Jurkat, Clone E6-1 (cell line): Measurements from ENCODE around the gene BRICD5.

ENCODE experiments used
- DNase-seq: peaks from one replicate; pipeline ENCODE4 v3.0.0-alpha.2; 2011; ENCODE audit warnings: low read depth, low spot score
- H3K4me3 ChIP-seq: 2 replicates; pipeline ENCODE4 v1.5.1; 2011; ENCODE audit warnings: mild to moderate bottlenecking, low read length, control low read depth, moderate library complexity

The BRICD5 gene

GRCh38 chr16:2173916-2174315 is 36.7 kb downstream of the BRICD5 start:
- no peak overlapping the region for H3K4me3 ChIP-seq
- DNase-seq, result no peak

- DNase-seq, result no peak
Measured at GRCh38 chr16:2173366-2173765, 37.3 kb downstream of the BRICD5 start.

DNA sequence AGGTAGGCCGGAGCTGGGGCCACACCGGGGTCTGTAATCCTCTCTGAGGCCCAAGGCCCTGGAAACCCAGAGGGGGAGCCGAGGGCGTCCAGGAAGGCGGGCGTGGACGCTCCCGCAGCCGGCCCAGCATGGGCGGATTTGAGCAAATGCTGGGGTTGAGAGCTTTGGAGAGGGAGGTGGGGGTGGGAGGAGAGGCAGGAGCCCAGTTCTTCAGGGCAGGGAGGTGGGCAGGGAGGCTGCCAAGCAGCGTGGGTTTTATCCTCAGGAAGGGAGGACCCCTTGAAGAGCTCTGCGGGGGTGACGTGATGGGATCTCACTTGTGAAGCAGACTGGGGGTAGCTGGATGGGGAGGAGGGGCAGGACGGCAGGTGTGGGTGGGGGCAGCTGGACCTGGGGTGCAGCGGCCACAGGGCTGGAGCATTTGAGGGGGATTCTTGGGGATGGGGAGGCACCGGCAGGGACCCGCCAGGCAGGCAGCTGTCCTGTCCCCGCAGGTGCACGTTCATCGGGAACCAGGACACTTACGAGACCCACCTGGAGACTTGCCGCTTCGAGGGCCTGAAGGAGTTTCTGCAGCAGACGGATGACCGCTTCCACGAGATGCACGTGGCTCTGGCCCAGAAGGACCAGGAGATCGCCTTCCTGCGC is 37.9 kb downstream of the BRICD5 start:
- H3K4me3 ChIP-seq, result no peak overlapping the region
- no peak for DNase-seq

More at GRCh38 chr16:2173366-2173765, 37.3 kb downstream of the BRICD5 start:
- no peak overlapping the region for H3K4me3 ChIP-seq

DNA sequence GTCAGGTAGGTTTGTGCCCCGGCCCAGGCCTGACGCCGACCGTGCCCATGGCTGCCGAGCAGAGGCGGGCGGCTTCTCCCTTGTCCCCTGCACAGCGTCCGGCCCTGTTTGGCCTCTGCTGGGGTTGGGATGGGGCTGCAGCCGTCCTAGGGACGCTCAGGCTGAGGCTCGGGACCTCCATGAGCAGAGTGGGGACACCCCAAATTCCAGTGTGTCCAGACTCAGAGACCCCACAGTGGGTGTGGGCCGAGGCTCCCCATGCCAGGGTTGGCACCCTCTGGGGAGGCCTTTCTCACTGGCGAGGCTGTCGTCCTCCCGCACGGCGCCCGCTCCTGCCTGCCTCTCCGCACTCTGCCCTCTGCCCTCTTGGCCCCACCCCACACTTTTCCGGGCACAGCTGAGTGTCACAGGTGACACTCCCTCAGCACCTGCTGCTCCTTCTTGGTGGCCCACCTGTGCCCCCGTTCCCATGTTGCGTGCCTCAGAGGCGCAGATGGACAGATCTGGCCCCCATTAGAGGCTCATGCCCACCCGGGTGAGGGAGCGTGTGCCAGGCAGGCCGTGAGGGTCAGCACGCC is 39.0 kb downstream of the BRICD5 start:
- no peak for DNase-seq
- H3K4me3 ChIP-seq, result no peak overlapping the region

DNA sequence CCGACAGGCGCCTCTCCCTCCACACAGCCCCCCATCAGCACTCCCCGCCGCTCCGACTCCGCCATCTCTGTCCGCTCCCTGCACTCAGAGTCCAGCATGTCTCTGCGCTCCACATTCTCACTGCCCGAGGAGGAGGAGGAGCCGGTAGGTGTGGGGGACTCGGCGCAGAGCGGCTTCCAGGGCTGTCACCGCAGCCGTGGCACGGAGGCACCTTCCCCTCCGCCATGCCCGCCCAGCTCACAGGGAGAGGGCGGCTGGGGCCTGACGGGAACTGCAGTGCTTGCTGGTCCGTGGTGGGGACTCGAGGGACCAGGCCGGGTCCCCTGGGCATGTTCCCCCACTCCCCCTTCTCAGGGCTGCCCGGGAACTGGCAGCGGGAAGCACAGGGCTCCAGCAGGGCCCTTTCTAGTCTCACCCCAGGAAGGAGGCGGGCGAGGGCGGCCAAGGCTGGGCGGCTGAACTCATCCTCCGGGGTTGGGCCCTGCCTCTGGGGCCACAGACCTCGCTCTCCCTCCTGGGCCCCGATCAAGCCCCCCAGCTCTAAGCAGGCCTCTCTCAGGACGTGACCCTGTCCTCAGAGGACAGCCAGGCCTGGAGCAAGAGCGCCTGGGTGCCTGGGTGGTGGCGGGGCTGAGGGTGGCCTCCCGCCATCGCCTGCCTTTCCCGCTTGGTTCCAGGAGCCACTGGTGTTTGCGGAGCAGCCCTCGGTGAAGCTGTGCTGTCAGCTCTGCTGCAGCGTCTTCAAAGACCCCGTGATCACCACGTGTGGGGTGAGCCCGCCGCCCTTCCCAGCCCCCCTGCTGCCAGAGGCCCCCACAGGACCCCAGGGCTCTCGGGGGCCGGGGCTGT is 39.9 kb downstream of the BRICD5 start:
- H3K4me3 ChIP-seq, result no peak overlapping the region
- no peak for DNase-seq

DNA sequence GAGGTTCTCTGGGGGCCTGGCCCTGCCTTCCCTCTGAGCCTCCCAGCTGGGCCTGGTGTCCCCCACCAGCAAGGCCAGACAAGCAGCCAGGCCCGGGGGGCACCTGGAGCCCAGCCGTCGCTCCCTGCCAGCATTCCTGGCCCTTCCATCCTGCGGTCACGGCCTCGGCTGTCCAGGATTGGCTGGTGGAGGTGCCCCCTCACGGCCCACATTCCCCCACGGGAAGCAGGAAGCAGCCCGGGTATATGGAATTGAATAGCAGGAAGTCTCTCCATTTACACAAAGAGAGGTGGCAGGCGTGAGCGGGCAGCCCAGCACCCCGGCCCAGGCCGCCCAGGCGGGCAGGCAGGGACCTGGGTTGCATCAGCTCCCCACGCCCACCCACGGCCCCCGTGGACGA is 40.6 kb downstream of the BRICD5 start:
- DNase-seq, result no peak
- no peak overlapping the region for H3K4me3 ChIP-seq

- no peak for DNase-seq
- H3K4me3 ChIP-seq, result no peak overlapping the region
Measured at GRCh38 chr16:2167068-2167638, 43.5 kb downstream of the BRICD5 start.

DNA sequence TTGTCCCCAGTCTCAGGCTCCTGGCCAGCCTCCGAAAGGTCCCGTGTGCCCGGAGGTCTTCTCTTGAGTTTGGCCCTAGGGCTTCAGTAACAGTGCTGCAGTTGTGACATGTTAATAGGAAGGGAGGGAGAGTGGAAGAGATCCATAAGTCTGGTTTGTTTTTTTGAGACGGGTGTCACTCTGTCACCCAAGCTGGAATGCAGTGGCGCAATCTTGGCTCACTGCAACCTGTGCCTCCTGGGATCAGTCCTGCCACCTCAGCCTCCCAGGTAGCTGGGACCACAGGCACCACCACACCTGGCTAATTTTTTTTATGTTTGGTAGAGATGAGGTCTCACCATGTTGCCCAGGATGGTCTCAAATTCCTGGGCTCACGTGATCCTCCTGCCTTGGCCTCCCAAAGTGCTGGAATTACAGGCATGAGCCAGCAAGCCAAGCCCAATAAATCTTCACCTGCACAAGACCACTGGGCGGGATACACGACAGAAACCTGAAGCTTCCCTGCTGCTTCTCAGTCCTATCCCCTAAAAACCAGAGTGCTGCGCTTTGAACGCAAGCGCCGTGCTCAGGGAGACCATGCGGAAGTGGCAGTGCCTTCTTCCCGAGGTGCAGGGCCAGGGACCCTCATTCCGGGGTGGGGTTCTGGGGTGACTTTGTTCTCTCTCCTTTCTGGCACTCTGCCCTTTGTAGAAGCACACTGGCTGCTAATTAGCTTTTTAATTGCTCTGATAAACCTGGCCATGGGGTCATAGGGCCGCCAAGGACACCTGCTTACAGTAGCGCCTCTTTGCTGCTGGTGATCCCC is 44.2 kb downstream of the BRICD5 start:
- no peak overlapping the region for H3K4me3 ChIP-seq

DNA sequence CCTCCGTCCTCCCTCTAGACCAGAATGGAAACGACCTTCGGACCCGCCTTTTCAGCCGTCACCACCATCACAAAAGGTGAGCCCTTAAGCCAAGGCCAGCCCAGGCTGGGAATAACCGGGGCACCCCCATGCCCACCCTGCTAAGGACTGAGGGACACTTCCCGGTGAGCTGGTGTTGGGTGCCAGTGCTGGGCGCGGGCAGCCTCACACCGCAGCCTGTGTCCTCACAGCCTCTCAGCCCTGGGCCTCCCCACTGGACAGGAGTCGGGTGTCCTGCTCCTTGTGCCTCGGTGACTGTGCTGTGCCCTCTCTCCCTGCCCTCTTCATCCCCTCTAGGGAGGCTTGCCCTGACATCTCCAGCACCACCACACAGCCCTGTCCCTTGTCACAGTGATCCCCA is 44.8 kb downstream of the BRICD5 start:
- no peak for DNase-seq
- no peak overlapping the region for H3K4me3 ChIP-seq

More for the DNA sequence above, 44.2 kb downstream of the BRICD5 start:
- no peak for DNase-seq

GRCh38 chr16:2163211-2163881 is 47.3 kb downstream of the BRICD5 start:
- H3K4me3 ChIP-seq, result no peak overlapping the region
- DNase-seq, result no peak

GRCh38 chr16:2162676-2163118 is 48.0 kb downstream of the BRICD5 start:
- no peak for DNase-seq
- H3K4me3 ChIP-seq, result no peak overlapping the region

GRCh38 chr16:2161911-2162310 is 48.8 kb downstream of the BRICD5 start:
- H3K4me3 ChIP-seq, result no peak overlapping the region
- DNase-seq, result no peak

- no peak overlapping the region for H3K4me3 ChIP-seq
- no peak for DNase-seq
Measured at GRCh38 chr16:2160915-2161551, 49.6 kb downstream of the BRICD5 start.
